HEK293T (cell line): ENCODE results near the gene IDI2.

Experiments
- CTCF ChIA-PET: fragments of 350-600 bp; formaldehyde crosslinking; extraction: SDS; loops from one replicate; lab custom pipeline; 2021; ENCODE audit warnings: antibody characterized with exemption, inconsistent platforms; lab: Yijun Ruan, JAX
- POLR2A ChIA-PET: fragments of 350-600 bp; formaldehyde crosslinking; extraction: SDS; loops from one replicate; lab custom pipeline; 2020; ENCODE audit warnings: antibody characterized with exemption, inconsistent platforms; lab: Yijun Ruan, JAX
- DNase-seq: peaks from one replicate; pipeline ENCODE4 v3.0.0; 2012; ENCODE audit warnings: mixed read lengths; ENCODE audit errors: extremely low spot score
- ARNT ChIP-seq: fragments of 450-650 bp; IDR thresholded peaks from 2 replicates; pipeline ENCODE4 v1.6.1; 2017; ENCODE audit warnings: mild to moderate bottlenecking
- BHLHE40 ChIP-seq: fragments of 450-650 bp; IDR thresholded peaks from 2 replicates; pipeline ENCODE4 v1.6.1; 2016; ENCODE audit warnings: mild to moderate bottlenecking, moderate library complexity, borderline replicate concordance
- CTBP1 ChIP-seq: fragments of 450-650 bp; IDR thresholded peaks from 2 replicates; pipeline ENCODE4 v1.6.1; 2016; ENCODE audit warnings: borderline replicate concordance
- ELF4 ChIP-seq: fragments of 450-650 bp; IDR thresholded peaks from 2 replicates; pipeline ENCODE4 v1.6.1; 2017; ENCODE audit warnings: antibody characterized with exemption
- FOXA1 ChIP-seq: fragments of 450-650 bp; IDR thresholded peaks from 2 replicates; pipeline ENCODE4 v1.6.1; 2016; ENCODE audit warnings: mild to moderate bottlenecking
- FOXK2 ChIP-seq: fragments of 450-650 bp; IDR thresholded peaks from 2 replicates; pipeline ENCODE4 v1.6.1; 2016; ENCODE audit warnings: mild to moderate bottlenecking
- FOXM1 ChIP-seq: fragments of 450-650 bp; IDR thresholded peaks from 2 replicates; pipeline ENCODE4 v1.6.1; 2017; ENCODE audit warnings: mild to moderate bottlenecking, borderline replicate concordance
- HDGF ChIP-seq: fragments of 450-650 bp; IDR thresholded peaks from 2 replicates; pipeline ENCODE4 v1.6.1; 2017; ENCODE audit warnings: antibody characterized with exemption, borderline replicate concordance
- L3MBTL2 ChIP-seq: fragments of 450-650 bp; conservative IDR thresholded peaks from 2 replicates; pipeline ENCODE4 v1.6.1; 2016; ENCODE audit warnings: mild to moderate bottlenecking
- LEF1 ChIP-seq: fragments of 450-650 bp; IDR thresholded peaks from 2 replicates; pipeline ENCODE4 v1.6.1; 2017; ENCODE audit warnings: mild to moderate bottlenecking, borderline replicate concordance
- NFRKB ChIP-seq: fragments of 450-650 bp; IDR thresholded peaks from 2 replicates; pipeline ENCODE4 v1.6.1; 2016; ENCODE audit warnings: mild to moderate bottlenecking, moderate library complexity
- SP1 ChIP-seq: fragments of 450-650 bp; IDR thresholded peaks from 2 replicates; pipeline ENCODE4 v1.6.1; 2017
- SUZ12 ChIP-seq: fragments of 450-650 bp; IDR thresholded peaks from 2 replicates; pipeline ENCODE4 v1.6.1; 2016; ENCODE audit warnings: mild to moderate bottlenecking
- TARDBP ChIP-seq: fragments of 450-650 bp; IDR thresholded peaks from 2 replicates; pipeline ENCODE4 v1.6.1; 2016
- ZNF384 ChIP-seq: fragments of 450-650 bp; IDR thresholded peaks from 2 replicates; pipeline ENCODE4 v1.6.1; 2016
- TF ChIP-seq, protein P1 (sequence below): fragments of 450-650 bp; IDR thresholded peaks from 2 replicates; pipeline ENCODE4 v1.6.1; 2016

Gene IDI2

GRCh38 chr10:1063232-1063865 lies 37.7 kb upstream of the IDI2 start:
- POLR2A ChIA-PET, result no interaction called here
- no peak for DNase-seq
- CTCF ChIA-PET, result no interaction called here
- TF ChIP-seq SUZ12, result no peak
- TF ChIP-seq FOXM1, result no peak
- TF ChIP-seq BHLHE40, result no peak
- no peak for TF ChIP-seq TARDBP
- no peak for TF ChIP-seq SP1
- TF ChIP-seq, protein P1, sequence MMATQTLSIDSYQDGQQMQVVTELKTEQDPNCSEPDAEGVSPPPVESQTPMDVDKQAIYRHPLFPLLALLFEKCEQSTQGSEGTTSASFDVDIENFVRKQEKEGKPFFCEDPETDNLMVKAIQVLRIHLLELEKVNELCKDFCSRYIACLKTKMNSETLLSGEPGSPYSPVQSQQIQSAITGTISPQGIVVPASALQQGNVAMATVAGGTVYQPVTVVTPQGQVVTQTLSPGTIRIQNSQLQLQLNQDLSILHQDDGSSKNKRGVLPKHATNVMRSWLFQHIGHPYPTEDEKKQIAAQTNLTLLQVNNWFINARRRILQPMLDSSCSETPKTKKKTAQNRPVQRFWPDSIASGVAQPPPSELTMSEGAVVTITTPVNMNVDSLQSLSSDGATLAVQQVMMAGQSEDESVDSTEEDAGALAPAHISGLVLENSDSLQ, result no peak
- no peak for TF ChIP-seq FOXA1
- TF ChIP-seq FOXK2, result no peak
- no peak for TF ChIP-seq NFRKB
- no peak for TF ChIP-seq HDGF
- TF ChIP-seq ELF4, result no peak
- TF ChIP-seq CTBP1, result no peak
- no peak for TF ChIP-seq ZNF384
- no peak for TF ChIP-seq L3MBTL2
- TF ChIP-seq LEF1, result no peak
- no peak for TF ChIP-seq ARNT

DNA sequence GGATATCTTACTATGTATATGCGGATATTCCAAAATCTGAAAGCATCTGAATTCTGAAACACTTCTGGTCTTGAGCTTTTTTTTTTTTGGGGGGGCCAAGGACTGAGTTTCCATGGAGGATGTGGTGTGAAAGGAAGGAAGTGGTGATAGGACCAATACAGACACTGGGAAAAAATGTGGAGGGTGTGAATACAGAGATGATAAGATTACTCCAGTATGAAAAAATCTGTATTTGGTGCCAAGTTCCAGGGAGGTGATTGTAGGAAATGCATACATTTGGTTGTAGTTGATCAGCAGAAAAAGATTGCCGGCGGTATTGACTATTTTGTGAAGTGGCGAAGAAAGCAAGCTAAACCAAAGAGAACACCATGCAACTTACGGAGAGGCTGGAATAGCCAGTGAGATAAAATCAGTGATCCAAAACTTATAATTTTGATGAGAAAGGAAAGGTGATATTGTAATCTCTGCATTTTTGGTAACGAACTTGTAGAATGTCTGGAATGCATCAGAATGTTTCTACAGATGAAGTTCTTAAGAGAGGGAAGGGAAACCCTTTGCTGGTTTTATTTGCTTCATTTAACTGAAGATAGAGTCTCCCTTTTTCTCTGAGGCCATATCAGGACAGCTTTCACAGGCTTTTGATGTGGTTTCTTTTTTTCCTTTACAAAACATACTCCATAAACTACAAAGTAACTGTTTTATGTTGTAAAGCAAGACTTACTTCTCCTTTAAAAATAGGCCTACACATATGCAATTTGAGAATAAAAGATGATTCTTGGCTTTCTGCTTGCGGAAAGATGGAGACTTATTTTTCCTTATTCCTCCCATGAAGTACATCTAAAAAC lies 36.5 kb upstream of the IDI2 start:
- POLR2A ChIA-PET, result interaction anchor here (1.2 kb wide), 1 partner anchor 13 kb away, joined by 3 read pairs; the partner anchor contains the start of gene IDI1
- TF ChIP-seq CTBP1 (no peak), TARDBP (no peak), ARNT (no peak), ZNF384 (no peak), FOXM1 (no peak), BHLHE40 (no peak), FOXA1 (no peak), FOXK2 (no peak), SP1 (no peak), HDGF (no peak), ELF4 (no peak), LEF1 (no peak)
- TF ChIP-seq, protein P1, result no peak
- CTCF ChIA-PET, result interaction anchor here (0.7 kb wide), 1 partner anchor 108 kb away, joined by 3 read pairs; no protein-coding TSS in a partner anchor
- no peak for DNase-seq

DNA sequence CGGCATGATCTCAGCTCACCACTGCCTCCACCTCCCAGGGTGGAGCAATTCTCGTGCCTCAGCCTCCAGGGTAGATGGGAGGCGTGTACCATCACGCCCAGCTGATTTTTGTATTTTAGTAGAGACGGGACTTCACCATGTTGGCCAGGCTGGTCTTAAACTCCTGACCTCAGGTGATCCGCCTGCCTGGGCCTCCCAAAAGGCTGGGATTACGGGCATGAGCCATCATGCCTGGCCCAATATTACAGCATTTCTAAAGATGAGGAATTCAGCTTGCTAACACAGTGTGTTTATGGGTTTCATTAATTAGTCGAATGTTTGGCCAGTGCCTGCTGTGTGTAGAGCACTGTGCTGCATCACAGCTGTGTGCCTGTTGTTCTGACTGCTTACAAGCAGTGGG lies 34.2 kb upstream of the IDI2 start:
- ChIA-PET CTCF (no interaction called here), POLR2A (interaction anchor here (1.3 kb wide), 1 partner anchor 11 kb away, joined by 4 read pairs; the partner anchor contains the start of gene IDI1)

DNA sequence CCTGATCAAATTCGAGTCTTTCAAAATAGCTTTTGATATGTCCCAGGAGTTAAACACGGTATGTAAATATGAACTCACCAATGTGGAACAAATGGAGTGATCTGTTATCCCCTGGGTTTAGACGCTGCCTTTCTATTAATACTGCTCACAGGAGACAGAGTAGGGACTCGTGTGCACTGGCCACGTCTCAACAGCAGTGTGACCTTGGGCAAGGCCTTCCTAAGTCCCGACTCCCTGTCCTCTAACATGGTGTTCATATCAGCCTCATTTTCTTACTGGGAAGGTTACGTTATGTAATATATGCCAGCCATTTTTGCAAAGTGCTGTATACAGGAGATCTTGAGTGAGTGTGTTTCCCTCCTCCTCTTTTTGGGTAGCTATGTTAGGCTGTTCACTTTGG lies 32.4 kb upstream of the IDI2 start:
- DNase-seq, result no peak
- CTCF ChIA-PET, result no interaction called here

More for the DNA sequence above, 34.2 kb upstream of the IDI2 start:
- DNase-seq, result no peak
- TF ChIP-seq FOXM1 (no peak), HDGF (no peak), LEF1 (no peak), BHLHE40 (no peak), TARDBP (no peak), FOXK2 (no peak), SUZ12 (no peak), NFRKB (no peak), CTBP1 (no peak), ARNT (no peak), FOXA1 (no peak), ZNF384 (no peak), L3MBTL2 (no peak), SP1 (no peak), ELF4 (no peak)
- TF ChIP-seq, protein P1, result no peak

More for the DNA sequence above, 32.4 kb upstream of the IDI2 start:
- TF ChIP-seq FOXA1, result no peak
- TF ChIP-seq ARNT, result no peak
- no peak for TF ChIP-seq HDGF
- TF ChIP-seq BHLHE40, result no peak
- TF ChIP-seq, protein P1, result no peak
- TF ChIP-seq LEF1, result no peak
- TF ChIP-seq FOXK2, result no peak
- no peak for TF ChIP-seq TARDBP
- TF ChIP-seq FOXM1, result no peak
- no peak for TF ChIP-seq NFRKB
- TF ChIP-seq SP1, result no peak
- no peak for TF ChIP-seq CTBP1
- TF ChIP-seq SUZ12, result no peak
- no peak for TF ChIP-seq L3MBTL2
- no peak for TF ChIP-seq ELF4
- no peak for TF ChIP-seq ZNF384
- POLR2A ChIA-PET, result interaction anchor here (1.0 kb wide), 1 partner anchor 9 kb away, joined by 3 read pairs; the partner anchor contains the start of gene IDI1
